ENCODE data around the gene FNDC3A.

FNDC3A gene

GRCh38 chr13:48975856-48976575, at the start of gene FNDC3A:
Gene FNDC3A, plus strand, starts transcription at chr13:48975912. Its CDS starts 30,279 bp downstream, at chr13:49006191.
- Histone ChIP-seq H3K9me3 (ENCODE audit: severe bottlenecking) (peaks cover 2% of the 10 kb centered on the region), H3K27me3 (ENCODE audit: insufficient read depth, low read depth, severe bottlenecking) (no peaks in the 10 kb centered on the region), H3K36me3 (no peaks in the 10 kb centered on the region), H3K4me3 (ENCODE audit: low read depth, low read length) (peak within 1 kb of the TSS; percentile 69), H3K27ac (peak within 1 kb of the TSS; percentile 96)
- TF ChIP-seq, protein P1, sequence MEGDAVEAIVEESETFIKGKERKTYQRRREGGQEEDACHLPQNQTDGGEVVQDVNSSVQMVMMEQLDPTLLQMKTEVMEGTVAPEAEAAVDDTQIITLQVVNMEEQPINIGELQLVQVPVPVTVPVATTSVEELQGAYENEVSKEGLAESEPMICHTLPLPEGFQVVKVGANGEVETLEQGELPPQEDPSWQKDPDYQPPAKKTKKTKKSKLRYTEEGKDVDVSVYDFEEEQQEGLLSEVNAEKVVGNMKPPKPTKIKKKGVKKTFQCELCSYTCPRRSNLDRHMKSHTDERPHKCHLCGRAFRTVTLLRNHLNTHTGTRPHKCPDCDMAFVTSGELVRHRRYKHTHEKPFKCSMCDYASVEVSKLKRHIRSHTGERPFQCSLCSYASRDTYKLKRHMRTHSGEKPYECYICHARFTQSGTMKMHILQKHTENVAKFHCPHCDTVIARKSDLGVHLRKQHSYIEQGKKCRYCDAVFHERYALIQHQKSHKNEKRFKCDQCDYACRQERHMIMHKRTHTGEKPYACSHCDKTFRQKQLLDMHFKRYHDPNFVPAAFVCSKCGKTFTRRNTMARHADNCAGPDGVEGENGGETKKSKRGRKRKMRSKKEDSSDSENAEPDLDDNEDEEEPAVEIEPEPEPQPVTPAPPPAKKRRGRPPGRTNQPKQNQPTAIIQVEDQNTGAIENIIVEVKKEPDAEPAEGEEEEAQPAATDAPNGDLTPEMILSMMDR (IDR thresholded peaks at IDR 0.05; ENCODE audit: low read depth, low read length): no peak
- peak; percentile 73 for DNase-seq

DNA sequence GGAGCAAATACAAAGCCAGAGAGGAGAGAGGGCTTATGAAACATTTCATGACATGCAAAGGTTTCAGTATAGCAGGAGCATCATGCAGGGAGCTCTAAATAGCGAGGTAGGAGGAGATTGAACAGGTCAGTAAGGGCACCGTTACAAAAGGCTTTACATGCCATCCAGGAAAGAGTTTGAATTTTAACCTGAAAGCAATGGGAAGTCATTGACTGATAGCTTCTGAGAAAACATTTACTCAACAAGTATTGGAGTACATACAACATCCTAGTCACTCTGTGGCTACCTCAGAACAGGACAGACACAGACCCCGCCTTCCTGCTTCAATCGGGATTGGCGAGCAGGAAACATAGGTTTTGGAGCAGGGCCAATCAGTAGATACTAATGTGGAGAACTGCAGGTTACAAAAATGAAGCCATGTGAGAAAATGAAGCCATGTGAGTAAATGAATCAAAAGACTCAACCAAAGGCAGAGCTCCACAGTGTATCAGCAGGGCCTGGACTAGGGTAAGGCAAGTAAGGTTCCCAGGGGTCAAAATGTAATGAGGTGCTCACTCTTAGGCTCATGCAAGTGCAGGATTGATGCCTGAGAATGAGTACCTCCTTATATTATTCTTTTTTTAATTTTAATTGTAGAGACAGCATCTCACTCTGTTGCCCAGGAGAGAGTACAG, 46.8 kb upstream of the FNDC3A start:
- Histone ChIP-seq H3K27ac (no peak overlapping the region), H3K27me3 (ENCODE audit: insufficient read depth, low read depth, severe bottlenecking) (no peaks in the 10 kb centered on the region)

GRCh38 chr13:48930918-48931317, 44.8 kb upstream of the FNDC3A start:
- no peak for DNase-seq
- H3K27ac ChIP-seq: no peak overlapping the region
- TF ChIP-seq, protein P1 (IDR thresholded peaks at IDR 0.05; ENCODE audit: low read depth, low read length): no peak

More for the DNA sequence above, 46.8 kb upstream of the FNDC3A start:
- no peak for DNase-seq
- no peaks in the 10 kb centered on the region for H3K36me3 ChIP-seq
- TF ChIP-seq, protein P1 (IDR thresholded peaks at IDR 0.05; ENCODE audit: low read depth, low read length): no peak
- no peaks in the 10 kb centered on the region for H3K9me3 ChIP-seq (ENCODE audit: severe bottlenecking)
- H3K4me3 ChIP-seq (ENCODE audit: low read depth, low read length): no peak overlapping the region

DNA sequence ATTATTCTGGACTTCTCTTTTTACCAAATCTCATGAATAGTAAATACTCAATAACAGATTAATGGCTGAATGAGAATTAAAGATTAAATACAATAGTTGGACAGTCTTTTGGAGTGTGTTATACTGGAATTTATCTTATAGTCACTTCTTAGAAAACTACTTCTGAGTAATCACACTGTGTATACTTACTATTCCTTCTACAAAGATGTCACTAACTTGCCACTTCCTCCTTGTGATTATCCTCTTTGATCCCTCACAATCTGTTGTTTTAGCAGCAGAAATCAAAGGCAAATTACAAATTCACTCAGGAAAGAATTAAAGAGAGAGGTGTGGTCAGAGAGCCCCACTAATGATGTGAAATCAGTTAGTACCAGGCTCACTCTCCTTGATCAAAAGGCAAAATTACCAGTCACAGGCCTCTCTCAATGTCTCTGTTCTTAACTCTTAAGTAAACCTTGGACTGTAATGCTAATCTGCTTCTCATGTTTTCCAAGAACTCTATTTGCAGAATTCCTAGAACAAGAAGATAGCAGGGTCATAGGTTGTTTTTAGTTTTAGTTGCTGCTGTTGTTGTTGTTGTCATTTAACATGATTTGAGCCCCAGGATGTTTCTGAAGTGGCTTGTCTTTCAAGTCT, 37.3 kb upstream of the FNDC3A start:
- TF ChIP-seq, protein P1 (IDR thresholded peaks at IDR 0.05; ENCODE audit: low read depth, low read length): no peak
- DNase-seq: no peak
- H3K27ac ChIP-seq: no peak overlapping the region
- H3K9me3 ChIP-seq (ENCODE audit: severe bottlenecking): no peaks in the 10 kb centered on the region
- no peaks in the 10 kb centered on the region for H3K36me3 ChIP-seq
- H3K4me3 ChIP-seq (ENCODE audit: low read depth, low read length): no peak overlapping the region
- H3K27me3 ChIP-seq (ENCODE audit: insufficient read depth, low read depth, severe bottlenecking): no peaks in the 10 kb centered on the region

More at GRCh38 chr13:48930918-48931317, 44.8 kb upstream of the FNDC3A start:
- Histone ChIP-seq H3K4me3 (ENCODE audit: low read depth, low read length) (no peak overlapping the region), H3K36me3 (no peaks in the 10 kb centered on the region), H3K9me3 (ENCODE audit: severe bottlenecking) (no peaks in the 10 kb centered on the region), H3K27me3 (ENCODE audit: insufficient read depth, low read depth, severe bottlenecking) (no peaks in the 10 kb centered on the region)

GRCh38 chr13:48939728-48940127, 36.0 kb upstream of the FNDC3A start:
- no peak overlapping the region for H3K4me3 ChIP-seq (ENCODE audit: low read depth, low read length)
- DNase-seq: no peak
- H3K27ac ChIP-seq: no peak overlapping the region
- no peaks in the 10 kb centered on the region for H3K27me3 ChIP-seq (ENCODE audit: insufficient read depth, low read depth, severe bottlenecking)
- TF ChIP-seq, protein P1 (IDR thresholded peaks at IDR 0.05; ENCODE audit: low read depth, low read length): no peak
- H3K36me3 ChIP-seq: no peaks in the 10 kb centered on the region
- H3K9me3 ChIP-seq (ENCODE audit: severe bottlenecking): no peaks in the 10 kb centered on the region
